ENCODE data around the gene MLYCD. TPM values are rescaled to one million over a fixed set of nuclear protein-coding genes. Genes with fewer than 3 reads are reported as not detected.

Gene MLYCD
- total RNA-seq, 6 donors from 2014 or later = 7.5 to 30.4 (median 11.3) TPM

DNA sequence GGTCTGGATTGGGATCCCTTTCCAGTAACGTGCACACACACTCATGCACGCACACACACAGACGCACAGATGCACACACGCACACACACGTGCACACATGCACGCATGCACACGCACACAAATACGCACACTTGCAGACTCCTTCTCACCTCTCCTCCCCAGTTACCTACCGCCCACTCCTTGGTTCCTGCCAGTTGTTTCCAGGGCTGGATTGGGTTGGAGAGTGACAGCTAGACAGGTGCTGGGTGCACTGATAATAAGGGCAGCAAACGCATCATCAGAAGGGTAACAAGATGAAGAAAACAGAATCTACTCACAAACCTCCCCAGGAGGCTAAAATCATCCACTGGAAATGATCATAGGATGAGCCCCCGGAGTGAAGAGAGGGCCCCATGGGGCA is 46.1 kb upstream of the MLYCD start:
- Histone ChIP-seq H3K36me3 (no peaks in the 10 kb centered on the region), H3K27me3 (no peaks in the 10 kb centered on the region), H3K27ac (no peak overlapping the region), H3K9me3 (no peaks in the 10 kb centered on the region), H3K4me3 (no peak overlapping the region), H3K4me1 (peaks cover 0 to 3% (median 0%) of the 10 kb centered on the region in 4 donors)
- no peak for ATAC-seq (ENCODE audit: low FRiP score in 2 of 2)
- 81 to 92% methylated on average over 11 of the region's 11 CpGs for WGBS, 2 donors
- no peak for DNase-seq
- TF ChIP-seq CTCF (IDR thresholded peaks at IDR 0.05) (no peak), POLR2A (IDR thresholded peaks at IDR 0.05) (no peak), EP300 (IDR thresholded peaks at IDR 0.05) (no peak), POLR2AphosphoS5 (IDR thresholded peaks at IDR 0.05) (no peak)

DNA sequence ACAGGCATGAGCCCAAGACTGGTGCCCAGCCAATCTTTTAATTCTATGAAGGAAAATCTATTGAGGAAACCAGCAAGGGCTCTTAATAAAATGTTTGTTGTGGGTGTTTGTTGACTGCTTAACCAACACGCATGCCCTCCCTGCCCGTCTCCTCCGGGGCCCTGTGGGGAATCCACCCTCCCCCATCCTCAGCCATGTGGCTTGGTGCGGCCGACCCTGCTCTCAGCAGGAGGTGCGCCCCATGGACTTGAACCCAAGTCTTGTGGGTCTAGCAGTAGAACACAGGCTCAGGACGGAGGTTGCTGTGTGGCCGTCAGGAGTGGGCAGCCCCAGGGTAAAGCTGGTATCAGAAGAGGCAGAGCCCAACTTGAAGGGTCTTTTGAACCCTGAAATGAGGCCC is 45.1 kb upstream of the MLYCD start:
- peak in 1 of 2 donors; percentile 55 for DNase-seq
- no peak overlapping the region for H3K27ac ChIP-seq
- no peaks in the 10 kb centered on the region for H3K9me3 ChIP-seq
- no peak for ATAC-seq (ENCODE audit: low FRiP score in 2 of 2)
- WGBS, 2 donors = 95% methylated on average over 8 of the region's 8 CpGs
- H3K27me3 ChIP-seq = no peaks in the 10 kb centered on the region
- H3K4me3 ChIP-seq = no peak overlapping the region
- no peak for TF ChIP-seq EP300 (IDR thresholded peaks at IDR 0.05)
- no peak for TF ChIP-seq POLR2A (IDR thresholded peaks at IDR 0.05)
- TF ChIP-seq CTCF (IDR thresholded peaks at IDR 0.05) = no peak
- no peak for TF ChIP-seq POLR2AphosphoS5 (IDR thresholded peaks at IDR 0.05)
- no peaks in the 10 kb centered on the region for H3K36me3 ChIP-seq
- H3K4me1 ChIP-seq = no peaks in the 10 kb centered on the region

GRCh38 chr16:83854420-83854819 is 44.5 kb upstream of the MLYCD start:
- Histone ChIP-seq H3K27me3 (no peaks in the 10 kb centered on the region), H3K9me3 (no peaks in the 10 kb centered on the region), H3K4me3 (no peak overlapping the region), H3K36me3 (no peaks in the 10 kb centered on the region), H3K4me1 (no peaks in the 10 kb centered on the region), H3K27ac (no peak overlapping the region)
- TF ChIP-seq CTCF (IDR thresholded peaks at IDR 0.05) = no peak
- no peak for TF ChIP-seq POLR2AphosphoS5 (IDR thresholded peaks at IDR 0.05)
- TF ChIP-seq EP300 (IDR thresholded peaks at IDR 0.05) = no peak
- no peak for TF ChIP-seq POLR2A (IDR thresholded peaks at IDR 0.05)
- WGBS, 2 donors = 84% methylated on average over 9 of the region's 9 CpGs
- ATAC-seq (ENCODE audit: low FRiP score in 2 of 2) = no peak
- DNase-seq = no peak

DNA sequence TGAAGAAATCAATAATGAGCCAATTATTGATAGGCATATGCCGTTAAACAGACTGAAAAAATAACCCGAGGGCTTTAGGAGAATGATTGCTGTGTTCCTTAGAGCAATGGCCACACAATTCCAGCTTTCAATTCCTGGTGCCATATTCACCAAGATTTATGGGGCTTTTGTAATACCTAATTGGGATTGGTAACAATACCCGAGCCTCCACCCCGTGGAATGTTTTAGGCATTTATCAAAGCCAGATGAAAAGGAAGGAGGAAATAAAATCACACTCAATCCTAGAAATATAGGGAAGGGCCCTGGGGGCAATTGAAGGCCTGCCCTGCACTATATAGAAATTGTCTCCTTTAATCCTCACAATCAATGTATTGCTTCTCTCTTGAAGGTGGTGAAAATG is 42.1 kb upstream of the MLYCD start:
- TF ChIP-seq POLR2AphosphoS5 (IDR thresholded peaks at IDR 0.05) = no peak
- TF ChIP-seq EP300 (IDR thresholded peaks at IDR 0.05) = no peak
- no peak for TF ChIP-seq CTCF (IDR thresholded peaks at IDR 0.05)
- no peak for TF ChIP-seq POLR2A (IDR thresholded peaks at IDR 0.05)
- no peak for ATAC-seq (ENCODE audit: low FRiP score in 2 of 2)

DNA sequence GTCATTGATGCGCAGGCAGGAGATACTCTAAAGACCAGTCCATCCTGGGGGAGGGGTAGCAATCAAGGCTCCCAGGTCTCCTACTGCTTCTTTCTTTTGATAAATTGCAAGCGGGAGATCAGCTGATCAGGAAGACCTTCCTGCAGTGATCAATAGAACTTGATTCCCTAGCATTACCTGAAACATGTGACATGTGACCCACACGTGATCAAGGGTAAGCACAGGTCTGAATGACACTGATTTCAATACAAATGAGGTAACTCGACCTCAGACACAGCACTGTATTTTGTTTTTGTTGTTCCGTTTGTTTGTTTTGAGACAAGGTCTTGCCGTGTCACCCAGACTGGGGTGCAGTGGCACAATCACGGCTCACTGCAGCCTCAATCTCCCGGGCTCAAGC is 39.6 kb upstream of the MLYCD start:
- no peaks in the 10 kb centered on the region for H3K27me3 ChIP-seq
- no peaks in the 10 kb centered on the region for H3K36me3 ChIP-seq
- 70 to 74% methylated on average over 8 of the region's 8 CpGs for WGBS, 2 donors
- no peak overlapping the region for H3K27ac ChIP-seq
- TF ChIP-seq POLR2AphosphoS5 (IDR thresholded peaks at IDR 0.05) (no peak), POLR2A (IDR thresholded peaks at IDR 0.05) (no peak), CTCF (IDR thresholded peaks at IDR 0.05) (no peak), EP300 (IDR thresholded peaks at IDR 0.05) (no peak)
- H3K4me1 ChIP-seq = no peaks in the 10 kb centered on the region
- no peak overlapping the region for H3K4me3 ChIP-seq
- H3K9me3 ChIP-seq = no peaks in the 10 kb centered on the region
- DNase-seq = no peak
- no peak for ATAC-seq (ENCODE audit: low FRiP score in 2 of 2)

More for the DNA sequence above, 42.1 kb upstream of the MLYCD start:
- 77 to 84% methylated on average over 4 of the region's 4 CpGs for WGBS, 2 donors
- no peak for DNase-seq
- no peaks in the 10 kb centered on the region for H3K4me1 ChIP-seq
- H3K27me3 ChIP-seq = no peaks in the 10 kb centered on the region
- no peak overlapping the region for H3K27ac ChIP-seq
- no peak overlapping the region for H3K4me3 ChIP-seq
- no peaks in the 10 kb centered on the region for H3K9me3 ChIP-seq
- no peaks in the 10 kb centered on the region for H3K36me3 ChIP-seq

Measured in upper lobe of left lung (tissue), 6 donors.